ENCODE measurements around the gene SUPT3H.
A peak's percentile ranks its signal among the peaks of the same experiment; 100 is the strongest.
"Not testable (repeated sequence)": the region's sequence is repeated elsewhere in the genome, so short reads cannot be mapped to it uniquely, and the experiment has no call there.

Gene SUPT3H

DNA sequence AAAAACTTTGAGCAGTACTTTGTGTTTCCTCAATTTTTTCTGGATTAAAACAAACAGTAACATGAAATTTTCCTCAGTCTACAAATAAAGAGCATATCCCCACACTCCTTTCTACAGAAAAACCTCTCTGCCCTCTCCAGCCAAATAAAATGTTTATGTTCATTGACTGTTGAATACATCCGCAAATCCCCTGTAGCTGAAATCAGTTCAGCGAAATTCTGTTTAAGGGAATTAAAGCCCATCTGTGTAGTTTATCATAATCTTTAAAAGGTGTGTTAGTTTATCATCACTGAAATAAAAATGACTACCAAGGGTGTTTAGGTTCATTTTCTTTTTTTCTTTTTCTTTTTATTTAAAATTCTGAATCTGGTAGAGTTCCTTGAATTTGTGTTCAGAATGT, 207.4 kb downstream of the SUPT3H start:
- DNase-seq, result no peak

DNA sequence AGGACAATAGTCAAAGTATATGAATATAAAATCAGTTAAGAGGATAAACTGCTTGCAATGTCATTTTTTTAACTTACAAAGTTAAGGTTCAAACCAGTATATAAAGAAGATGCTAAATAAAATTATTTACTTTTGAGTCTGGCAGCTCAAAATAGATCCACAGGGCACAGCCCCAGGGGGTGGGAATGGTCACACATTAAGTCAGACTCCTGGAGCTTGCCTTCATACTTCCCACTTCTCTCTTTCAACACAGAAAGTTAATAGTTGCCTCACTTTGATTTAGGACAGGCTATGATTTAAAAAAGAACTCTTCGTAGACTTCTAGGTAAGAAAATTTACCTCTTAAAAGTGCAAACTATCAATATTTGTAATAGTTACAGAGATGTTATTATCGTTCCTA, 207.9 kb downstream of the SUPT3H start:
- DNase-seq, result peak; percentile 22

DNA sequence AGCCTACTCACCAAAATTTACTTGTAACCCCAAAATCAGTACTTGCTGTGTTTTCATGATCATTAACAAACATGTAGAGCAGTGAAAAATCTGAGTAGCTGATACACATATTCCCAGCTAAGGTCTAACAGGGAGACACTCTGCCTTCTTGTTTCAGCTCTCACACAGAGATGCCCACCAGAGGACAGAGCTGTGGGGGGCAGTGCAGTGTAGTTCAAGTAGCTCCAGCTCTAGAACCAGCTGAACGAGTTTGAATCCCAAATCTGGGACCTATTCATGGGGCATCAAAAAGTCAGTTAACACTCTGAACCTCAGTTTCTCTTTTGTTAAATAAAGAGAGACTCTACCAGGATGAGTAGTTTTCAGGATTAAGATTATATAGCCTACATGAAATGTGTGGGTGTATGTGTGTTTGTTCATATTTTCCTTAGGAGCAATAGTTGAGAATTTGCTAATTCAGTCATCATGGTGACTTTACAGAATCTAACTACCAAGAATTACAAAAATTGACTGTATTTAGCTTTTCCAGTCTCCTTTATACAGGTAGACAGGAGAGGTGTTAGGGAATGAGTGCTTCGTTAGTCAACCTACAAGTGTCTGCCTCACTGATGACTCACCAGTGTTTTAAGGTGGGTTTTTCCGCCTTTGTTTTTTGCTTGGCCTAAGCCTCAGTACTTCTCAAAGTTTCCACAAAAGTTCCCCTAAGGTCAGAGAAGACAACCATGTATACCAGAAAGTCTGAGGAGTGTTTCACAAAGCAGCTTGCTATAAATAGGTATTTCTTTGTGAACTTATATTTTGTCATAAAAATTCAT, 213.6 kb downstream of the SUPT3H start:
- DNase-seq, result no peak

DNA sequence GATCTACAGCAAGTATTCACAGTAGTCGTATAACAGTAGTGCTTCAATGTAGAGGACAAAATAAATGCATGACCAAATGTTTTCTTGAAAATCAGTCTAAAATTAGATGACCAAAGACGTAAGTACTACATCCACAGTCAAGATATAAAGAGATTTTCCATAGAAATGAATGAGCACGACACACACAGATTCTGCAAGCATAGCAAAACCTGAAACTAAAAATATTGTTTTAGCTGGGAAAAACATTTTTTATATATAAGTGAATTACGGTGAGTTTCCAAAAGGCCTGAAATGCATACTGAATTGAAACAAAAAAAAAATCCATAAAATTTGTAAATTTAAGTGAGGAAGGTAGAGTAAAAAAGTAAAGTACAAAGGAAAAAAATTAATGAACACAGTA, 217.4 kb downstream of the SUPT3H start:
- DNase-seq, result no peak

DNA sequence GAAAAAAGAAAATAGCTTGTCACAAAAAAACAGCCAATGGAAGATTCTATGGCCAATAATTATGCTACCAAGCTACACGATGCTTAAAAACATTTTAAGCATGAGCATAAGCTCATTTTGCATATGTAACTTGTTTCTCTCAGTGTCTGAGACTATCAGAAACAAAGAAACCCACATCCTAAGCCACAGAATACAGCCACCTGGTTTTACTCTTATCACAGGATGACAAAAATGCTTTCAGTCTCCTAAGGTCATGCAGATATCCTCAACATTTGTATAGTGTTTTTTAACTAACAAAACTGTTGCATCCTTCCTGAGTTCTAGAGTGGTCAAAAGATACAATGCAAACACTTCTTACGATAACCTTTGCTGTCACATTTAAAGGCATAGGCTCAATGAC, 221.7 kb downstream of the SUPT3H start:
- no peak for DNase-seq

DNA sequence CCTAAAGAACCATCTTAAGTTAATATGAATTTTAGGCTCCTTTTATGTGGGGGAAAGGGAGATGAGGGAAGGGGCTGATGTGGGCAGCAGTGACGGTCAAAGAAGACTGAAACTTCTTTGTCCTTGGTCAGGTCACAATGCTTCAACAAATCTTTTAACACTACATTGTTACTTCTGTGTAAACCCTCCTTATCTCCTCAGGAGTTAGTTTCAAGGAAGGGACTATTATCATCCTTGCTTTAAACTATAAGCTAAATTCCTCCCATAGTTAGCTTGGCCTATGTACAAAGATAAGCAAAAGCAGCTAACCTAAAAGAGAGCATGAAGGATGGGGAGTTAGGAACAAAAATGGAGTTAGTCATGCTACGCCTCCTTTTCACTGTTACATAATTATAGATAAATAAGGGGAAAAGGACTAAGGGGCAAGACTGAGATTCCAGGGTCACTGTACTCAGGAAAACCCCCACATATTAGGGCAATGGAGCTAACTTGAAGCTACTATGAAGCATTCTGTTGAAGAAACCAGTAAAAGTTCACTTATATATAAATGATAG, 222.3 kb downstream of the SUPT3H start:
- DNase-seq, result no peak

DNA sequence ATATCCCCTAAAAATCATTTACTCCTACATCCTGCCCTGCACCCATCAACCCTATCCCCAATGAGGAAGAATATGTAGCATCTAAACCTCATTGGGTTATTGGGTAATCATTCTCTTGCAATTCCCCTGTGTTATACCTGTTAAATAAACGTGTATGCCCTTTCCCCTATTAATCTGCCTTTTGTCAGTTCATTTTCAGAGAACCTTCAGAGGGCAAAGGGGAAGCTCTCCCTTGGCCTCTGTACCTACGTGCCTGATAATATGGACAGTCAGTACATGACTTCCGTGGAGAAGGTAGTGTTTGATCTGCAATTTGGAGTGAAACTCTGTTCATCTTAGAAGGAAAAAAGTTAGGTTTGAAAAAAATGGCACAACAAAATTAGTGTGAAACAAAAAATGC, 223.1 kb downstream of the SUPT3H start:
- DNase-seq, result no peak

DNA sequence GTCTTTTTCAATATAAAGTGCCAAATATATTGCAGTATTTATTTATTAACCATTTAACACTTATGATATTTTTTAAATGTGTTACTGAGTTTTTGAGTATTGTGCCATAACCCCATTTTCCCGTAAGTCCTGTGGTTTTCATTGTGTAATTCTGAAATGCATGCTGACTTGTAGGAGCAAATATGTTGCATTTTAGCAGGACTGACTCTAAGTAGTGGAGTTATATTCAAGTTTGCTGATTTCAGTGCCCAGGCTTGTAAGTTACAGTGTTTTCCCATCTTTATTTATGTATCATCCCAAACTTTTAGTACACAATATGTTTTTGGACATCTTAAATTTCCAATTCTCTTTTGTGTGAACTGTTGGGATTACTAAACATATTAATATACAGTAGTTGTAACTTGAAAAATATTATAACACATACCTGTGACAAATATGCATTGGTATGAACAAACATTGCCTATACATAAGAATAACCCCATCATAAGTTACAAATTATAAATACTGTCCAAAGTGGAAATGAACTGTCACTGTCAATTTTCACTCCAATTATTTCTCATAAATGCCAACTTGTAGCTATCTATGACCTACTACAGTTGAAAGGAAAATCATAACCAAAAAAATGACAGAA, 228.9 kb downstream of the SUPT3H start:
- DNase-seq, result peak; percentile 66

DNA sequence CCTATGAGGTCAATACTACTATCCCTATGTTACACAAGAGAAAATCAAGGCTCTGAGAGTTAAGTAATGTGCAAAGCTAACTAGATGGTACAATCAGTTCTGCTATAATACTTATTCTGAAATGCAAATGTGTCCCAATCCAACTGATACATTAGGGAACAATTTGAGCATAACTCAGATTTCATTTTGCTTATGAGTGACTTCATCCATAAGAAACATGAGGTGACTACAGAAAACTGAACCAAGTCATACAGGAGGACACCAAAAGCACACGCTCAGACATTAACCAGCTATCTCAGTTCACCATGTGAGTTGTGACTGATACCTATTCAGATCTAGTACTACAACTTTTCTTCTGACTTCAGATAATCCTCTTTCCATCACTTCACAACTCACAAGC, 229.5 kb downstream of the SUPT3H start:
- no peak for DNase-seq

DNA sequence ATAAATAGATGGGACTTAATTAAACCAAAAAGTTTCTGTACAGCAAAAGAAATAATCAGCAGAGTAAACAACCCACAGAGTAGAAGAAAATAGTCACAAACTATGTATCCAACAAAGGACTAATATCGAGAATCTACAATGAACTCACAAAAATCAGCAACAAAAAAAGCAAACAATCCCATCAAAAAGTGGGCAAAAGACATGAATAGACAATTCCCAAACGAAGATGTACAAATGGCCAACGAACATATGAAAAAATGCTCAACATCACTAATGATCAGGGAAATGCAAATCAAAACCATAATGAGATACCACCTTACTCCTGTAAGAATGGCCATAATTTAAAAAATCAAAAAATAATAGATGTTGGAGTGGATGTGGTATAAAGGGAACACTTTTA, 232.1 kb downstream of the SUPT3H start:
- DNase-seq, result not testable (repeated sequence)

DNA sequence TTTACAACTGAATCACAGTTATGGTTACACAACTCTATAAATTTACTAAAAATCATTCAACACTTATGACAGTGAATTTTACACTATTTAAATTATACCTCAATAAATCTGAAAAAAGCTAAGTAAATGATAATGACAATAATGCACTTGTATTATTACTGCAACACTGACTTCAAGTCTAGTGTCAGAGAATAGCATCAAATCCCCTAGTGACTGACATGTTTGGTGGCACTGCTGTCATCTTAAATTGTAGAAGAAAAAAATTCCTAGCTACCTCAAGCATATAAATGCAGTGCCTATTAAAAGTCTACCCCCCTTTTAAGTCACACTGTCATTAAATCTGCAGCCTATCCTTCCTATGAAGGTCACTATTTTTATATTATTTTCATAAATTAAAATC, 239.0 kb downstream of the SUPT3H start:
- DNase-seq, result no peak

DNA sequence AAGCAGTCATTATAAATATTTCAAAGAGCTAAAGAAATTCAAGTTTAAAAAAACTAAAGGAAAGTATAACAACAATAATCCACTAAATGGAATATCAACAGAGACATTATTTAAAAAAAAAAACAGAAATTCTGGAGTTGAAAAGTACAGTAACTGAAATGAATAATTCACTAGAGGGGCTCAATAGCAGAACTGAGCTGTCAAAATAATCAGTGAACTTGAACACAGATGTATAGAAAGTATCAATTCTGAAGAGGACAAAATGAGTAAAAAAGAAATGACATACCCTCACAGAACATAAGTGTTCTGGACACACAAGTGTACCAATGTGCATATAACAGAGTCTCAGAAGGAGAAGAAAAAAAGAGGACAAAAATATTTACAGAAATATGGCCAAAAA, 241.2 kb downstream of the SUPT3H start:
- no peak for DNase-seq

DNA sequence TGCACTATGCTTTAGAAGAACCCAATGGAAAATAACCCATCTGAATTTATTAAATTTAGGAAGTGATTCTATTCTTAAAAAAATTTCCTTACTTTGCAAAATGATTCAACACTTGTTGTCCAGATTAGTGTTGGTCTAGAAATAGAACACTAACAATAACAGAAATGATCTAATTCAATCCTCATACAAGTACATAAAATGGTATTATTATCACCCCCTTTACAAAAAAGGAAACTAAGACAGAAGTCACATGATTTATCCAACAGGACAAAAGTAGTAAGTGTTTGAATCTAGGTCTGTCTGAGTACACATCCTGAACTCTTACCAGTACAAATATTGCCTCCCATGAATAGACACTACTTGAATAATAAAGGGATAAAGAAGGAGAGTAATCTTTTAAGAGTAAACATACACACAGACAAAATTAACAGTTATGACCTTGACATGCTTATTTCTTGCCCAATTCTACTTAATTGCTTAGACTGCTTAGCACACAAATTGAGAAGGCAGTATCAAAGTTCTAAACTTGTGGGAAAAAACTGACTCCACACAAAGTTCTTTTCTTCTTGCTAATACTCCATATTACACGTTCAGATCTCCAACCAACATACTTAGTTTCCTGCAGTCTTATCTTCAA, 245.0 kb downstream of the SUPT3H start:
- no peak for DNase-seq

DNA sequence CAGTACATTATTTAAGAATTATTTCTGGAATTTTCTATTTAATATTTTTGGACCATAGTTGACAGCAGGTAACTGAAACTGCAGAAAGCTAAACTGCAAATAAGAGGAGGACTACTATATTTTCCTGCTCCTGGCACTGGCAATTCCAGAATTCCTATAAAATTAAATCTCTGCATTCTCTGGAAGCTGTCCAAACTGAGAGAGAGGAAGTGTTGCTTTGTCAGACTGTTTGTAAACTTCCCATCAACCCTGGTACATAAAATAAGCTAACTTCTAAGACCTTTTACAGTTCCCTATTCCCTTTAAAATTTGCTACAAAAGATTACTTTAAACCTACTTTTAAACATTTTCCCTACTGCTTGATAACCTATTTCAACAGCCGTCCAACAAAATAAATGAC, 245.7 kb downstream of the SUPT3H start:
- peak; percentile 67 for DNase-seq

DNA sequence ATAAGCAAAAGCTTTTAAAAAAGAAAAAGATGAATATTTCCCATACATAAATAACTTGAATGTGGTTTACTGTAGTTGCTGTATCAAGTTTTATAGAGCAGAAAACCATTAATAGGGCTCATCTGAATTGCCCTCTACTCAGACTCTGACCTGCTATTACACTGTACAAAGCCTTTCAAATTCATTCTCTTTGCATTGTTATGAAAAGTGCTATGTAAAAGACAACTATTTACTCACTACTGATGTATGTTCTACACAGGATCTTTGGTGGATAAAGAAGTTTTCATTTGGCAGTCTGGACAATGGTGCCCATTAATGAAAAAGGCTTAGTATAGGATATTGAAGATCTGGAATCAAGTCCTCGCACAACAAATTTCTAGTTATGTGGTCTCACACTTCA, 248.7 kb downstream of the SUPT3H start:
- no peak for DNase-seq

DNA sequence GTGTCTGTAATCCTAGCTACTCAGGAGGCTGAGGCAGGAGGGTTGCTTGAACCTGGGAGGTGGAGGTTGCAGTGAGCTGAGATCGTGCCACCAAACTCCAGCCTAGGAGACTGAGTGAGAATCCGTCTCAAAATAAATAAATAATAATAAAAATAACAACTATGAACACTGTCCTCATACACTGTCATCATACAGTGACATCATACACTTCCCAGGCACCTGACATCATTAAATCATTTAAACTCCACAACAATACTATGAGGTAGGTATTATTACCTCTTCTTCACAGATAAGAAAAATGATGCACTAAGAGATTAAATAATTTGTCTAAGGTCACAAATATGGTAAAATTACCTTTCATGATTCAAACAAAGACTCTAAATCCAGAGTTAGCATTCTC, 250.5 kb downstream of the SUPT3H start:
- DNase-seq, result no peak

DNA sequence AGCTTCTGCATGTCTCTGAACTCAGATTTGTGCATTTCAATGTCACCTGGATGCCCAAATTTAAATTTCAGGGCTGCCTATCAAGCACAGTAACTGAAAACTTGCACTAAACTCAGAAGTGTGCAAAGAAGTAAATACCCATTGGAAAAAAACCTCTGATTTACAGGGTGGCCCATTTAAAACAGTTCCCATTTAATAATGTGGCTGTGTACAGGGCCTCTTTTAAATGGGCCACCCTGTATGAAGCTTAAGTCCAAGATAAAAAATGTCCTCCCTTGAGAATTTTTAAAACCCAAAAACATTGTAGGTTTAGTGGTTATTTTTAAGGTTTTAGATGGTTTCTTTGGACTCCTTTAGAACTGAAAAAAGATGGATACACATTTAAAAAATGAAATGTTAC, 251.7 kb downstream of the SUPT3H start:
- no peak for DNase-seq

DNA sequence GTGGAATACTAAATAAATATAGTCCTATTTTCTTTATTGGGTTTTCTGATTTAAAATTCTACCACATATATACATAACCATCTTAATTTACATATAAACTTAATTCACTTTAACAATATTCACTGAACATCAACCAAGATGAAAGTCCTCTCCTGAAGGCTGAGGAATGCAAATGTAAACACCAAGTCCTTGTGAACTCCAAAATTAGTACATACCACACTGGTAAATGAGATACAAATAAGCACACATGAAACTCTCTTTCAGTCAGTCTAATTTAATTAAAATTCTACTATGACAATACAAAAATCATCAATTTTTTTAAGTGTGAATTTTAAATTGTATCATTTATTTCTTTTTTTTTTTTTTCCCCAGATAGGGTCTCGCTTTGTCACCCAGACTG, 254.7 kb downstream of the SUPT3H start:
- no peak for DNase-seq

DNA sequence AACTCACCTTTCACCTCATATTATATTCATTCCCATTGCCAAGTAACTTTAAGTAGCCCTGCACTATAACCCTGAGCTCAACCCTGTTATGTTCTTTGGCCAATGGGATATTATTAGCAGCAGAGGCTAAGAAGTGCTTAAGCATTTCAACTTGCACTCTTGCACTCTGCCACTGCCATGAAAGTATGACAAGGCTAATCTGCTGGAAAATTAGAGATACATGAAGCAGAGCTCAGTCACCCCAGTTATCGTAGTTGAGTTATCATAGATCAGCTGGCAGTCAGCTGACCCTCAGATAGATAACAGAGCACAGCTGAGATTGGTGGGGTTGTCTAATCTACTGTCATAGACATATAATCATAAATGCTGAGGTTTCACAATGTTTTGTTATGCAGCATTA, 259.0 kb downstream of the SUPT3H start:
- DNase-seq, result no peak

DNA sequence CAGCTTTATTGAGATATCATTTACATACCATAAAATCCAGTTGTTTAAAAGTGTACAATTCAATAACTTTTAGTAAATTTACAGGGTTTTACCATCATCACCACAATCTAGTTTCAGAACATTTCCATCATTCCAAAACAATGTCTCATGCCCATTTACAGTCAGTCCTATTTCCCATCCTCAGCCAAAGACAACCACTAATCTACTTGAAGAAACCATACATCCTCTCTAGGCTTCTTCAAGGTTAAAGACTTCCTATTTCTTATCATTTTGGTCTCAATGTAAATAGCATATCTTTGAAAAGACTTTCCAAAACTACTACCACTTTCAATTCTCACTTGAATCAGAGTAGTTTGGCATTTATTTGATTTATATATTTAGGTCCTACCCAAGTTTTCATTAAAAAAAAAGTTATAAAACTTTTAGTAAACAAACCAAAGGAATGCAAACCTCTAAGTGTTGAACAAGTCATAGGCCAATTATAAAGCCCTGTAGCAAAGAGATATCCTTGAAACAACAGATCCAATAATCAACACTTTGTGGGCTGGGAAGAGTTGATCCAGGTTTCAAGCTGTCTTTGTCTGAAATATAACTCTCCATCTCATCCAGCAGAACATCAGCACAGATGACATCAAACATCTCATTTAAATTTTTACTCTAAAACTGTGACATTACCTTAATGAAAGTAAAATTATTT, 260.9 kb downstream of the SUPT3H start:
- peak; percentile 88 for DNase-seq

DNA sequence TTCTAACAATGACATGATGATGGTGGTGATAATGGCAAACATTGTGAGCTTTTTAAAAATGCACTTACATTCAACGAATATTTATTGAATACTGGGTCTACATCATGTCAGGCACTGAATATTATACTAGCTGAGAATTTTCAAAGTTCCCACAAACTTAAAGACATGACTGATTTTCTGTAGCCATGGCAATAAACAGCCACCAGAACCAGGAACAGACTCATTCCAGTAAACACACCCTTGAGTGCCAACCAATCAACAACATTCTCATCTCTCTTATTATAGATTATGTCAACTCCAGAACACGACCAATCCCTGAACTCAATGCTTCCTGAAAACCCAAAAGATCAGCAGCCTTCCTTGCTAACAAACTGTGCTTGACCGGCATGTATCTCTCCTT, 262.0 kb downstream of the SUPT3H start:
- DNase-seq, result no peak

DNA sequence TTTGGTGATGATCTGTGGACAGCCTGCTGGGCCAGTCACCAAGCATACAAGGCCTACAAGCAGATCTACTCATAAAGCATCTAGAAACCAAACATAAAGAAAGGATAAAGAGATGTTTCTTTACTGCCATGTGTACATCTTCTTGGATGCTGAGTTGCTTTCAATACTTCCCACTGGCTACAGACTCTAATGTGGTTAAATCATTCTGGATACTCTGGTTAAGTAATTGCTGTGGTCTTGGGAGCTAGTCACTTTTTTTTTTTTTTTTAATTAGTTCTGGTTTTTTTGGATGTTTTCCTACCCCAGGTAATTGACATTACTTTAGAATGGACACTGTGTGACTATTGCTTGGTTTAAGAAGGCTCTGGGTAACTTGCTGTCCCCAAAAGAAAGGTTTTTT, 265.0 kb downstream of the SUPT3H start:
- no peak for DNase-seq

DNA sequence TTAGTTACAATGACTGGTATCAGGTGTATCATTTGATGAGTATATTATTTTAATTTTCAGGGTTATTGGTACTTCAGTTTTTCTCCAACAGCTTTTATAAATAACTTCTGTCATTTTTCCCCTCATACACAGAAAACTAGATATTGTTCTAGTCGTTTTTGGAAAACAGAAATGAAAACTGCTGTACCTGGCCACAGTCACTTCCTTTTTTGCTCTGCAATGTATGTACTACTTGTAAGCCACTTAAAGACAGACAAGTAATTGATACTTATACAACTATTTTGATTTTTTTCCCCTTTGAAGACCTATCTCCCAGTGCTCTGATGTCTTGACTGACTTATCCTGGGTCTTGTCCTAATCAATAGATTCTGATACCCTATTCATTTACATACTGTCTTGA, 268.2 kb downstream of the SUPT3H start:
- no peak for DNase-seq
